ENCODE data around the gene RTEL1.
"Not testable (repeated sequence)": the region's sequence is repeated elsewhere in the genome, so short reads cannot be mapped to it uniquely, and the experiment has no call there.

- TF ChIP-seq, protein P1, sequence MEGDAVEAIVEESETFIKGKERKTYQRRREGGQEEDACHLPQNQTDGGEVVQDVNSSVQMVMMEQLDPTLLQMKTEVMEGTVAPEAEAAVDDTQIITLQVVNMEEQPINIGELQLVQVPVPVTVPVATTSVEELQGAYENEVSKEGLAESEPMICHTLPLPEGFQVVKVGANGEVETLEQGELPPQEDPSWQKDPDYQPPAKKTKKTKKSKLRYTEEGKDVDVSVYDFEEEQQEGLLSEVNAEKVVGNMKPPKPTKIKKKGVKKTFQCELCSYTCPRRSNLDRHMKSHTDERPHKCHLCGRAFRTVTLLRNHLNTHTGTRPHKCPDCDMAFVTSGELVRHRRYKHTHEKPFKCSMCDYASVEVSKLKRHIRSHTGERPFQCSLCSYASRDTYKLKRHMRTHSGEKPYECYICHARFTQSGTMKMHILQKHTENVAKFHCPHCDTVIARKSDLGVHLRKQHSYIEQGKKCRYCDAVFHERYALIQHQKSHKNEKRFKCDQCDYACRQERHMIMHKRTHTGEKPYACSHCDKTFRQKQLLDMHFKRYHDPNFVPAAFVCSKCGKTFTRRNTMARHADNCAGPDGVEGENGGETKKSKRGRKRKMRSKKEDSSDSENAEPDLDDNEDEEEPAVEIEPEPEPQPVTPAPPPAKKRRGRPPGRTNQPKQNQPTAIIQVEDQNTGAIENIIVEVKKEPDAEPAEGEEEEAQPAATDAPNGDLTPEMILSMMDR (IDR thresholded peaks at IDR 0.05): not testable (repeated sequence)
- not testable (repeated sequence) for TF ChIP-seq EP300 (IDR thresholded peaks at IDR 0.05)
Observed at GRCh38 chr20:63650486-63650885, 7.6 kb upstream of the RTEL1 start.
